ENCODE results near the gene MIGA1.
"Not testable (repeated sequence)": the region's sequence is repeated elsewhere in the genome, so short reads cannot be mapped to it uniquely, and the experiment has no call there.

MIGA1 gene

DNA sequence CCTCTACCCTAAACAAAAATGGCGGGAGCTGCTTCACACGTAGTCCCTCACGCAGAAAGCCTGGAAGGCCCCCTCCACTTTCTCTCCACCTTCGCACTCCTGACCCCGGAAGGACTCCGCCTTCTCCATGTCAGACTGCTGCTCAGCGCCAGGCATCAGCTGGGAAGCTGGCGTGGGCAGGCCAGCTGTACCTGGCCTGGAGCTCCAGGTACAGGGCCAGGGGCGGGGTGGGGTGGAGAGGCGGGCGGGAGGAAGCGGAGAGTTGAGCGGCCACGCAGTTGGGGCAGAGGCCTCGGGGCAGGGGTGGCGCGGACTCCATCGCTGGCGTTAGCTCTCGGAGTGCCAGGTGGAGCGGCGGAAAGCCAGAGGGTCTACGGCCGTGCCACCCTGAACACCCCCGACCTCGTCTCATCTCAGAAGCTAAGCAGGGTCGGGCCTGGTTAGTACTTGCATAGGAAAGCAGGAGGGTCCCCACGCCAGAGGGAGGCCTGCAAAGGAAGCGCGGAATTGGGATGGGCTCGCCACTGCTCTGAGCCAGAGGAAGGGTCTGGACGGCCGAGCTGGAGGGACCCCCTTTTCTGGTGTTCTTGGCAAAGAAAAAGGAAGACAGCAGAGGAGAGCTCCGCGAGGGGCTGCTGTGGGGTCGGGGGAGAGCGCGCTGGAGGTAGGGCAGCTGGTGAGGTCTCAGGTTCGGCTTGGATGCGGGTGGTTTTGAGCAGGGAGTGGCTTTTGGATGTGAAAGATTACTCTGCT lies at the start of gene MIGA1:
Gene MIGA1 (plus strand): TSS at position 121 of the 753 bp plus-strand sequence. CDS start 3,604 bp downstream, outside the sequence.
- intact Hi-C loops (cut with DNase I), result no loop called here
- peak; percentile 90 to 98 (median 95) for DNase-seq

DNA sequence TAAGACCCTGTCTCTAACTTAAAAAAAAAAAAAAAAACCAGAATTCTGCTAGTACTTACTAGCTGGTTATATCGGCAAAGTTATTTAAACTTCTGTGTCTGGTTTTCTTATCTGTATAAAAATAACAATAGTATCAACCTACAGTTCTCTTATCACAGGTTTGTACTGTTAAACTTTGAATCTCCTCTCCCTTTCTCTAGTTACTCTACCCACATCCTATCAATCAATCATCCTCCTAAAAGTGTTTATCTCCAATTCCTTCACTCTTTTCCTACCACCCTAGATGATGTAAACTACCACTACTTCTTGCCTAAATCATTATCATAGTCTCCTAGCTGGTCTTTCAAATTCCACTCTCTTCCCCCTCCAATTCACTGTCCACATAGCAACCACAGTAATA lies 47.4 kb upstream of the MIGA1 start:
- intact Hi-C loops (cut with DNase I), result no loop called here
- no peak for DNase-seq

DNA sequence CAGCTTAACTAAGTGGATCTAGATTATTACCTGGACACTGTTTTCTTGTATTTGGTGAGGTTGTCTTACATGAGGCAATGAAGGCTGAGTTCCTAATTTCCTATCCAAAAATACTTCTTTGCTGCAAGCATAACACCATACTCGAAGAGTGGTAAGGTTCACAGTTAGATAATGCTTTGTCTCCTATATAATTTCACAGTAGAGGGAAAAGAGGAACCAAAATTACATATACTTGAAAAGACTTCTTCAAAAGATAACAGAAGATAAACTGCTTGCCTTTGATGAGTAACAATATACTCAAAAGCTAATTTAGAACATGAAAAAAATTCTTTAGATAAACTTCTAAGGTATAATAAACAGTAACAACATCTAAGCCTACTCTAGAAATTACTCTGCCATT lies 40.2 kb upstream of the MIGA1 start:
- intact Hi-C loops (cut with DNase I), result no loop called here
- DNase-seq, result no peak

GRCh38 chr1:77741316-77741715 lies 38.1 kb upstream of the MIGA1 start:
- DNase-seq, result no peak
- intact Hi-C loops (cut with DNase I), result no loop called here

- DNase-seq, result no peak
- intact Hi-C loops (cut with DNase I), result no loop called here
These were observed 37.4 kb upstream of the MIGA1 start for GRCh38 chr1:77742011-77742555.

DNA sequence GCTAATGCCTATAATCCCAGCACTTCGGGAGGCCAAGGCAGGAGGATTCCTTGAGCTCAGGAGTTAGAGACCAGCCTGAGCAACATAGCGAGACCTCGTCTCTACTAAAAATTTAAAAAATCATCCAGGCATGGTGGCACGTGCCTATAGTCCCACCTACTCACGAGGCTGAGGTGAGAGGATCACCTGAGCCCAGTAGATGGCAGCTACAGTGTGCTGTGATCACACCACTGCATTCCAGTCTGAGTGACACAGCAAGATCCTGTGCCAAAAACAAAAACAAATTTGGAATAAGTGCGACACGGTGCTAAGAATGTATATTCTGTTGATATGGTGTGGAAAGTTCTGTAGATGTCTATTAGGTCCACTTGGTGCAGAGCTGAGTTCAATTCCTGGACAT lies 34.9 kb upstream of the MIGA1 start:
- intact Hi-C loops (cut with DNase I), result no loop called here
- DNase-seq, result no peak

GRCh38 chr1:77749489-77749888 lies 30.0 kb upstream of the MIGA1 start:
- intact Hi-C loops (cut with DNase I); DNase-seq: not testable (repeated sequence)

DNA sequence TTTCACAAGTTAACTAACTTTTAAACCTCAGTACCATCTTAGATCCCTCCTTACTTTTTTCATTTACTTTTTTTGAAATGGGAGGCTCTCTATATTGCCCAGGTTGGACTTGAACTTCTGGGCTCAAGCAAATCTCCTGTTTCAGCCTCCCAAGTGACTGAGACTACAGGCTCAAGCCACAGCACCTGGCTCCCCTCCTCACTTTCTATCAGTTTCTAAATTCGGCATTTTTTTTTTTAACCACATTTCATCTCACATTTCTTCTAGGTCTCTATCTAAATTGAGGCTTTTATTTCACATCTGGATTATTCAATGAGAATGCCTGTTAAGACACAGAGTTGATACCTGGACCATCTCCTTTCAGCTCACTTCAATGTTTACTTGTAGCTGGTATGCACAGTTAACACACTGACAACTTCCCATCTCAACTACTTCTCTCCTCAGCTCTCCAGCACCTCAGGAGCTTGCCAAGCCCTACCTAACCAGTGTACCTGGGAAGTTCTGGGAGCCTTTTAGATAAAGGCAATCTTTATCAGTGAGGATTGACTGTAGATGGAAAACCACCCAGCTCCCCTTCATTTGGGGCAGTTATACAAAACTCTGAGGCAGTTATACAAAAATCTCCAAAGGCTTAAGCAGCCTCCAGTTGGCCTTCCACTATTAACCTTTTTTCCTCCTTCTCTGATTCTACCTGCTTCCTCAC lies 23.2 kb upstream of the MIGA1 start:
- no peak for DNase-seq
- intact Hi-C loops (cut with DNase I), result no loop called here

- no peak for DNase-seq
- intact Hi-C loops (cut with DNase I), result no loop called here
These were observed 22.3 kb upstream of the MIGA1 start for GRCh38 chr1:77757066-77757584.

DNA sequence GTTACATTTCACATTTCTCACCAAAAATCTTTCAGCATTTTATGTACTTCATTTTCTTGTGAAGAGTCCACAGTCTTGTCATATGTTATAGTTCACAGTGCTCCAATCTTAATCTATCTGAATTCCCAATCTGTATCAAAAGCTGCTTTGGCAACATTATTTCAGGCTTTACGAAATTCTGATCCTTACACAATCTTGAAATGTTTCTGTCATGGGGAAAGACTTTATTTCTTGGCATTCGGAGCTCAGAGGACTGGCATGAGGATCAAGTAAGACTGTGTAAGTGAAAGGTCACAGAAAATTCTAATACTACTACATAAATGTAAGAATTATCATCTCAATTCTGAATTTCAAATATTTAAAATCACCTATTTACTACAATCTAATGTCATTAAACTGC lies 21.8 kb upstream of the MIGA1 start:
- intact Hi-C loops (cut with DNase I), result no loop called here
- DNase-seq, result no peak

DNA sequence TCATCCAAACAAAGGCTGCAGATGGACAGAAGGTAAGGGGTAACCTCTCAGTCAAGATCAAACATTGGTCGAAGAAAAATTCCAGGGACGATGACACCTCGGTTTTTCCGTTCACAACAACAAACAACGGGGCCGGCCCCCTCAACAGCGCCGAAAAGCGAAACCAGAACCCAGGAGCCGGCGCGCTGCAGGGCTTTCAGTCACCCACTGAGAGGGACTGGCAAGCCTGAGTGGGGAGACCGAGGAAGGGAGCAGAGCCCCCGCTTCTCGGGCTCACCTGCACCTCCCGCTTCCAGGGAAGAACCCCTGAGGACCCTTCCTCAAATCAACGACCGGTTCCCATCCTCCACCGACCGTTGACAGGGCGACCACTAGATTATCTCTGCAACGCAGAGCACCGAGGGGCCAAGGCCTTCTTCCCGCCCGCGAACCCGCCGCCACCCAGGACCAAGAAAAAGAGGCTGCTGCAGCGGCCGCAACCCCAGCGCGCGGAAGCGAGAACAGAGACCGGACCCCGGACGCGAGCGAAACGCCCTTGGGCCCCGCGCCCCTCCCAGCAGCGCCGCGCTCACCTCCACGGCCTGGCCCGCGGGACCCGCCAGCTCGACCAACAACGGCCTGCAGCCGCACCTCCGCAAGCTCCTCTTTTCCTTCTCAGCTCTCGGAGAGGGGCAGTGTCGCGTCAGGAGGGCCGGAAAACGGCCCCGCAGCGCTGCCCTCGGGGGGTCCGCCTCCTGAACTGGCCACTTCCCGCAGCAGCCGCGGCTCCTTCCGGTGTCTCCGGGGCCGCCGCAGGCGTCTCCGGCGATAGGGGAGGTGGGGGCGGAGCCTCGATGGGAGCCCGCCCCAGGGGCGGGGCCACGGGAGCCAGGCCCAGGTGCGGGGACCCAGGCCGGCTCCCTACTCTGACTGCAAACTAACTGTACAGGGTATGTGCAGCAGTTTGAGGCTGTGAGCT lies 20.1 kb upstream of the MIGA1 start, which contains the start of gene USP33:
Gene USP33 (minus strand): TSS at position 782 of the 958 bp plus-strand sequence. CDS start 18,155 bp downstream, outside the sequence.
- peak; percentile 70 to 96 (median 92) for DNase-seq
- intact Hi-C loops (cut with DNase I), result no loop called here

GRCh38 chr1:77762072-77762476 lies 17.4 kb upstream of the MIGA1 start:
- intact Hi-C loops (cut with DNase I), result no loop called here
- no peak for DNase-seq

GRCh38 chr1:77768006-77768405 lies 11.4 kb upstream of the MIGA1 start:
- no peak for DNase-seq

GRCh38 chr1:77776007-77776700 lies 3.3 kb upstream of the MIGA1 start:
- no peak for DNase-seq
- intact Hi-C loops (cut with DNase I), result no loop called here

More at GRCh38 chr1:77768006-77768405, 11.4 kb upstream of the MIGA1 start:
- intact Hi-C loops (cut with DNase I), result no loop called here

DNA sequence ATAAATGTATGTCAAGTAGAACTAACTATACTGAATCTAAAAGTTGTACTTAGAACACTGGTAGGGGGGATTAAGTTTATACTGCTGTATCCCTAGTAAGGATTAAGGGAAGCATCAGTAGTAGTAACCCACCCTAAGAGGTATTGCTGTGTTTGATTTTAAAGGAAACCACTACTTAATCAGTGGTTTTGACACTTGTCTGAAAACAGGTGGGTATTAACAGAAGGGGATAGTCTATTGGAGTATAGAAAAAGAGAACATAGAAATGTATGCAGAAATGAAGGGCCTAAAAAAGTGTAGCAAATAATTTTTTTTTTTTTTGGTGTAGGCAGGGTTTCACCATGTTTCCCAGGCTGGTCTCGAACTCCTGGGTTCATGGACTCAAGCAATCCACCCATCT lies 2.2 kb downstream of the MIGA1 start:
- intact Hi-C loops (cut with DNase I), result no loop called here
- no peak for DNase-seq

DNA sequence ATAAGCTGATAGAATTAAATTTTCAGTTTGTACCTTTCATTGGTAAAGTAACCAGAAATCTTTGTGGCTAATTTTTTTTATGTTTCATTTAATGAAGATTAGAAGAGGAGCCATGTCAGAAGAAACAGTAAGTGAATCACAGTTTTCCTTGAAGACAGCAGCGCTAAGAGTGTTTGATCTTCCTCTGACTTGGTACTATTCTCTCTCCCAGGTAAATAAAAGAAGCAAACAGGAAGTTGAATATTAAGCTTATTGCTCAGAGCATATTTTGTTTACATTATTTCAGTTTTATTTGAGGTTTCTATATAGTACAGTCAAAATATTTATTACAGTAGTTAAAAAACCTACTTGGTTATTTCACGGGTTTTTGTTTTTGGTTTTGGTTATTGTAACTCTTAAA lies 3.7 kb downstream of the MIGA1 start:
- DNase-seq, result no peak
- intact Hi-C loops (cut with DNase I), result no loop called here

- intact Hi-C loops (cut with DNase I); DNase-seq: not testable (repeated sequence)
These were observed 6.8 kb downstream of the MIGA1 start for GRCh38 chr1:77786093-77786741.

DNA sequence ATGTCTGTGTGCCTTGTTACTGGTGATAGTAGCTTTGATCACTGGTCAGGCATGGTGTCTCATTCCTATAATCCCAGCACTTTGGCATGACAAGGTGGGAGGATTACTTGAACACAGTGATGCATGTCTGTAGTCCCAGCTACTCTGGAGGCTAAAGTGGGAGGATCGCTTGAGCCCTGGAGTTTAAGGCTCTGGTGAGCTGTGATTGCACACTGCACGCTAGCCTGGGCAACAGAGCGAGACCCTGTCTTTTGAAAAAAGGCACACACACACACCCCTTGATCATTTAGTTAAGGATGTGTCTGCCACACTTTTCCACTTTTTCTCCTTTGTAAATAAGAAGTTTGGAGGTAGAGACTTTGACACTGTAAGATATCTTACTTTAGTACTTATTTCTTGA lies 15.1 kb downstream of the MIGA1 start:
- intact Hi-C loops (cut with DNase I), result no loop called here
- DNase-seq, result no peak

All from head of caudate nucleus (tissue), 42 donors.